NCI-H1092 treated with DMSO at 0.1 percent for 48 hours (cell line): ENCODE data around the gene MAD1L1.

Experiments
- DNase-seq: peaks from one replicate; lab custom pipeline; 2025; lab: John Stamatoyannopoulos, UW

MAD1L1 gene

DNA sequence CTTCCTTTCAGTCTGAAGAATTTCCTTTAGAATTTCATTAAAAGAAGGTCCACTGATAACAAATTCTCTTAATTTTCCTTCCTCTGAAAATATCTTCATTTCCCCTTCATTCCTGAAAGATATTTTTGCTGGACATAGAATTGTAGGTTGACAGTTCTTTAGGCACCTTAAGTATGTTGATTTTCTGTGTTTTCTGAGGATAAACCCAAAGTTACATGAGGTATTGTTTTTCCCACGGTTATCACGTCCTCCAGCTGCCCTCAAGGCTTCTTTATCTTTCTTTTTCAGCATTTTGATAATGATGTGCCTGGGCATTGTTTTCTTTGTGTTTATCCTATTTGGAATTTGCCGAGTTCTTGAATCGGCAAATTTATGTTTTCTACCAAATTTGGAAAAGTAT, 457.4 kb downstream of the MAD1L1 start:
- no peak for DNase-seq

GRCh38 chr7:1770331-1770730, 462.4 kb downstream of the MAD1L1 start:
- DNase-seq = no peak

DNA sequence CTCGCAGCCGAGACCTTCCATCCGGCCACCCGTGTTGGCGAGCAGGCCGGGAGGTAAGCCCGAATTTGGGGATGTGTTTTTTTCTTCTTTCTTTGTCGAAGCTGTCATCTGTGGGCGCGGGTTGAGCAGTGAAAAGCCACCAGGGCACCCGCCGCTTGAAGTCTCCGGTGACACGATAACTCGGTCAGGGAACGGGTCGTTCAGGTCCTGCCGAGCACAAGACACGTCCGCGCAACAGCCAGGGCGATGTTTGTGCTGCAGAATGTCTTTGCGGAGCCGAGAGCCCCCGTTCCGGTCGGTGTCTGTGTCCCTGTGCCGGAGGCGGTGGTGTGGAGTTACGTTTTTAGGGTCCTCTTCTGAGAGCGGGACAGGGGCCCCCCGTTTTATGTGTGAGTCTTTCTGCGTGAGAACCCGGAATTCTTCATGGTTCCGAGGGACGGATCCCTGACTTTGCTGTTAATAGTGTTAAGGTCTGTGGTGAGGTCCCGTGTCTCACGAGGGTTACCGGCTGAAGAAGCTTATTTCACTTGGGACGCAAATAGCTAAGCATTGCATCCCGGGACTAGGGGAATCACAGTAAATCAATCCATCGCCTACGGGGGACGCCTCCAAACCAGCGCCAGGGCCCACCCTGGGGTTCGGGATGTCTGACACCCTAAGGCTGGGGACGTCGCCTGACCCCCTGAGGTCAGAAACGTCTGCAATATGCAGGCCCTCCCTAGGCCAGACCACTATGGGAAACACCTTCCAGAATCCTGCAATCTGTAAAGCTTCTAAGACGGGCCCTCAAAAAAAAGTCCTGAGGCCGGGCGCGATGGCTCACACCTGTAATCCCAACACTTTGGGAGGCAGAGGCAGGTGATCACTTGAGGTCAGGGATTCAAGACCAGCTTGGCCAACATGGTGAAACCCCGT, 463.2 kb downstream of the MAD1L1 start:
- DNase-seq = no peak

GRCh38 chr7:1768832-1769231, 463.9 kb downstream of the MAD1L1 start:
- no peak for DNase-seq

DNA sequence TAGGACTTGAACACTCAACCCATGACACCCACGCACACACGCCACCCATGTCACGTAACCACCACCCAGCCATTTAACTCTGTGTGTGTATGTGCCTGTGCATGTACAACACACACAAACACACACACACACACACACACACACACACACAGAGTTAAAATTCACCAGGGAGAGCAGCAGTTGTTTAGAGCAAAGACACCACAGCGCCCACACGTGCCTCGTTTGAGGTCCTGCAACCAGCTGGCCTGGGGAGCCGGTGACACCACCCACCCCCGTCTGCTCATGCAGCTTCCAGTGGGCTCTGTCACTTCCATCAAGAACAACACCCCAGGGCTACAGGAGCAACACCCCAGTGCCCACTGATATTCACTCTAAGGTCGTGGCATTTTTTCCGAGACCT, 465.2 kb downstream of the MAD1L1 start:
- DNase-seq = peak; percentile 9
